DOHH2 (cell line): Measurements from ENCODE around the gene KLK5.

Experiments used
- H3F3A ChIP-seq: fragments of 200-600 bp; sonication (generic), shearing (Covaris generic); 2 replicates; pipeline ENCODE4 v1.6.0; 2016; ENCODE audit warnings: antibody characterized with exemption, mild to moderate bottlenecking; ENCODE audit not compliant: control insufficient read depth, insufficient read depth
- H3K27ac ChIP-seq: fragments of 200-600 bp; sonication (generic); 2 replicates; pipeline ENCODE4 v1.5.1; 2014; ENCODE audit warnings: low read depth, mild to moderate bottlenecking, low read length, moderate library complexity
- H3K27me3 ChIP-seq: fragments of 200-600 bp; sonication (generic); 2 replicates; pipeline ENCODE4 v1.6.1; 2014; ENCODE audit warnings: mild to moderate bottlenecking, low read length, mixed read lengths; ENCODE audit not compliant: control insufficient read depth
- H3K36me3 ChIP-seq: fragments of 200-600 bp; sonication (generic); 2 replicates; pipeline ENCODE4 v1.6.1; 2014; ENCODE audit warnings: mild to moderate bottlenecking, low read length, moderate library complexity, mixed read lengths; ENCODE audit not compliant: control insufficient read depth
- H3K4me1 ChIP-seq: fragments of 200-600 bp; sonication (generic); 2 replicates; pipeline ENCODE4 v1.6.1; 2014; ENCODE audit warnings: mild to moderate bottlenecking, low read length, mixed read lengths; ENCODE audit not compliant: control insufficient read depth
- H3K4me2 ChIP-seq: fragments of 200-600 bp; sonication (generic); 2 replicates; pipeline ENCODE4 v1.6.0; 2014; ENCODE audit warnings: mild to moderate bottlenecking, low read length, moderate library complexity
- H3K4me3 ChIP-seq: fragments of 200-600 bp; sonication (generic); 2 replicates; pipeline ENCODE4 v1.5.1; 2014; ENCODE audit warnings: mild to moderate bottlenecking, low read length, mixed read lengths
- H3K79me2 ChIP-seq: fragments of 200-600 bp; sonication (generic); 2 replicates; pipeline ENCODE4 v1.6.1; 2014; ENCODE audit warnings: mild to moderate bottlenecking, low read length, mixed read lengths; ENCODE audit not compliant: control insufficient read depth
- H3K9me2 ChIP-seq: fragments of 200-600 bp; sonication (generic); replicated peaks from 2 replicates; pipeline ENCODE4 v1.6.1; 2014; ENCODE audit warnings: mild to moderate bottlenecking, low read length, mixed read lengths; ENCODE audit not compliant: control insufficient read depth
- H3K9me3 ChIP-seq: fragments of 200-600 bp; sonication (generic); 2 replicates; pipeline ENCODE4 v1.6.1; 2014; ENCODE audit warnings: antibody characterized with exemption, low read length, mixed read lengths; ENCODE audit not compliant: control insufficient read depth, insufficient read depth
- H4K20me1 ChIP-seq: fragments of 200-600 bp; sonication (generic); 2 replicates; pipeline ENCODE4 v1.6.0; 2014; ENCODE audit warnings: low read depth, mild to moderate bottlenecking, antibody characterized with exemption, low read length, moderate library complexity; ENCODE audit not compliant: control insufficient read depth, insufficient read depth
- EZH2phosphoT487 ChIP-seq: fragments of 200-600 bp; sonication (generic); IDR thresholded peaks from 2 replicates; pipeline ENCODE4 v1.6.1; 2017; ENCODE audit warnings: borderline replicate concordance, mild to moderate bottlenecking, antibody characterized with exemption, low read length, moderate library complexity, mixed read lengths
- TF ChIP-seq, protein P1 (sequence below): fragments of 200-600 bp; sonication (generic); IDR thresholded peaks from one replicate; pipeline ENCODE4 v1.5.1; 2014; ENCODE audit warnings: antibody characterized with exemption, mild to moderate bottlenecking, low read depth, low read length; ENCODE audit not compliant: poor library complexity, severe bottlenecking

KLK5 gene

DNA sequence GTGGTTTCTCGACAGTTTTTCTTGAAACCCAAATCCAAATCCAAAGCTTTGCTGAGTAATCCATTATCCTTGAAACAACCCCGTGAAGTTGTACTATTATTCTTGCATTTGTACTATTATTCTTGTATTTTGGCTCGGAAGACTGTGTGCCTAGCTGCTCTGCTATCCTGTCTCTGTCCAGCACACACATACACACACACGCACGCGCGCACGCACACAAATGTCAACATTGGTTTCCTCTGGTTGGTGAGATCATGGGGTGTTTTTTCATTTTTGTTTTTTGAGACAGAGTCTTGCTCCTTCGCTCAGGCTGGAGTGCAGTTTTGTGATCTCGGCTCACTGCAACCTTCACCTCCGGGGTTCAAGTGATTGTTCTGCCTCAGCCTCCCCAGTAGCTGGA, 26.7 kb downstream of the KLK5 start:
- H3K27me3 ChIP-seq, result peaks cover 12% of the 10 kb centered on the region
- H3K4me2 ChIP-seq, result no peak overlapping the region
- TF ChIP-seq, protein P1, sequence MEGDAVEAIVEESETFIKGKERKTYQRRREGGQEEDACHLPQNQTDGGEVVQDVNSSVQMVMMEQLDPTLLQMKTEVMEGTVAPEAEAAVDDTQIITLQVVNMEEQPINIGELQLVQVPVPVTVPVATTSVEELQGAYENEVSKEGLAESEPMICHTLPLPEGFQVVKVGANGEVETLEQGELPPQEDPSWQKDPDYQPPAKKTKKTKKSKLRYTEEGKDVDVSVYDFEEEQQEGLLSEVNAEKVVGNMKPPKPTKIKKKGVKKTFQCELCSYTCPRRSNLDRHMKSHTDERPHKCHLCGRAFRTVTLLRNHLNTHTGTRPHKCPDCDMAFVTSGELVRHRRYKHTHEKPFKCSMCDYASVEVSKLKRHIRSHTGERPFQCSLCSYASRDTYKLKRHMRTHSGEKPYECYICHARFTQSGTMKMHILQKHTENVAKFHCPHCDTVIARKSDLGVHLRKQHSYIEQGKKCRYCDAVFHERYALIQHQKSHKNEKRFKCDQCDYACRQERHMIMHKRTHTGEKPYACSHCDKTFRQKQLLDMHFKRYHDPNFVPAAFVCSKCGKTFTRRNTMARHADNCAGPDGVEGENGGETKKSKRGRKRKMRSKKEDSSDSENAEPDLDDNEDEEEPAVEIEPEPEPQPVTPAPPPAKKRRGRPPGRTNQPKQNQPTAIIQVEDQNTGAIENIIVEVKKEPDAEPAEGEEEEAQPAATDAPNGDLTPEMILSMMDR, result no peak
- no peak for TF ChIP-seq EZH2phosphoT487
- no peaks in the 10 kb centered on the region for H3K9me2 ChIP-seq
- no peak overlapping the region for H3K27ac ChIP-seq
- no peaks in the 10 kb centered on the region for H3K79me2 ChIP-seq
- H3K36me3 ChIP-seq, result no peaks in the 10 kb centered on the region
- H3K4me1 ChIP-seq, result peaks cover 4% of the 10 kb centered on the region
- H3K4me3 ChIP-seq, result no peak overlapping the region
- no peaks in the 10 kb centered on the region for H3F3A ChIP-seq
- H3K9me3 ChIP-seq, result no peaks in the 10 kb centered on the region
- H4K20me1 ChIP-seq, result 0 out of 2 replicates have a peak, but pooled peaks cover 4% of the 10 kb centered on the region

- Histone ChIP-seq H3K27me3 (peaks cover 12% of the 10 kb centered on the region), H3K4me1 (peaks cover 4% of the 10 kb centered on the region), H3K36me3 (no peaks in the 10 kb centered on the region), H3K79me2 (no peaks in the 10 kb centered on the region), H3K9me2 (no peaks in the 10 kb centered on the region), H3K9me3 (no peaks in the 10 kb centered on the region), H3F3A (no peaks in the 10 kb centered on the region), H4K20me1 (0 out of 2 replicates have a peak, but pooled peaks cover 4% of the 10 kb centered on the region), H3K4me3 (no peak overlapping the region), H3K4me2 (no peak overlapping the region), H3K27ac (no peak overlapping the region)
- no peak for TF ChIP-seq EZH2phosphoT487
- TF ChIP-seq, protein P1, result no peak
Observed at GRCh38 chr19:50925734-50926133, 27.1 kb downstream of the KLK5 start.

GRCh38 chr19:50924586-50924985, 28.3 kb downstream of the KLK5 start:
- Histone ChIP-seq H3K27ac (no peak overlapping the region), H3K9me3 (no peaks in the 10 kb centered on the region), H3K4me2 (no peak overlapping the region), H3K4me1 (peaks cover 4% of the 10 kb centered on the region), H3K79me2 (no peaks in the 10 kb centered on the region), H3K4me3 (no peak overlapping the region), H3K36me3 (no peaks in the 10 kb centered on the region), H3F3A (no peaks in the 10 kb centered on the region), H3K9me2 (no peaks in the 10 kb centered on the region), H3K27me3 (peaks cover 9% of the 10 kb centered on the region), H4K20me1 (no peaks in the 10 kb centered on the region)
- TF ChIP-seq, protein P1, result no peak
- TF ChIP-seq EZH2phosphoT487, result no peak
